Hindlimb muscle (tissue), 1 donor: ENCODE data around the gene SYTL1. TPM values are rescaled to one million over a fixed set of nuclear protein-coding genes. Genes with fewer than 3 reads are reported as not detected.

Experiments
- polyA plus RNA-seq: library from polyadenylated mRNA; unstranded; fragments of 120-200 nt; gene quantifications from one replicate; pipeline ENCODE4 v1.2.1, GENCODE V29; 2013; ENCODE audit not compliant: insufficient read length

The SYTL1 gene
- polyA plus RNA-seq, 1 donor: 1.5 TPM

Other genes starting within 250 kb of the SYTL1 start
- 12.8 TPM for gene SLC9A1, start 186.9 kb upstream of the SYTL1 start, polyA plus RNA-seq
- gene WDTC1, start 107.4 kb upstream of the SYTL1 start, polyA plus RNA-seq: 33.4 TPM
- gene TMEM222, start 19.9 kb upstream of the SYTL1 start, polyA plus RNA-seq: 25.5 TPM
- gene MAP3K6, start 24.9 kb downstream of the SYTL1 start, polyA plus RNA-seq: 14.9 TPM
- 0.50 TPM for gene FCN3, start 32.8 kb downstream of the SYTL1 start, polyA plus RNA-seq
- not detected for gene CD164L2, start 41.3 kb downstream of the SYTL1 start, polyA plus RNA-seq
- gene GPR3, start 50.6 kb downstream of the SYTL1 start, polyA plus RNA-seq: 0.49 TPM
- 79.4 TPM for gene WASF2, start 148.1 kb downstream of the SYTL1 start, polyA plus RNA-seq